ENCODE measurements around the gene PALLD.

PALLD gene

DNA sequence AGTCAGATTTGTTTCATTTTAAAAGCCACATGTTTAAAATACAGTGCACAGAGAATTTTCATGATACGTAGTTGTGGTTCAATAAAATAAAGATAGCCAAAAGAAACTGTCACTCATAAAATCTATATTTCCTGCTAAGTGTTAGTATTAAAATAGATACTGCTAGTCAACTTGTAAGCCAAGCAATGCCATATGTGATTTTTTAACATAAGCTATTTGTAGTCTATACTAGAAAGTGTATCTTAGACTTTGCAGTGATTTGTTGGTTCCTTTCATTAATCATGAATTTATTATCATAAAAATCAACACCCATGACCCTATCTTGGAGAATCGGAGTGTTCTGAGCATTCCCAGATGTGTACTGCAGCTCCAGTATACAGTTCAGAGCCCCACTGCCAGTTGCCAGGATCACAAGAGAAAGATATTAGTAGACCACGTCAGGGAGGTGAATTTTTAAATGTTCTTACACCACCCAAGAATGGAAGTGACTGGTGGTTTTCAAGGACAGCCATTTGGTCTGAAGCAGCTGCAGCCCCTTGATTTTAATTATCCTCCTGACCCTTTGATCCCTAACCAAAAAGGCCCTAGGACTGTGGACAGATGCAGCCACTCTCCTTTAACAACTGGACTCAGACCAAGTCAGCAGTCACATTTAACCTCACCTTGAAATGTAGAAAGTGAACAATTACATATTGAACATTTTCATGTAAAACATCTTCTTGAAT is 163.1 kb downstream of the PALLD start:
- intact Hi-C loops (cut with DNase I), result no loop called here
- DNase-seq, result no peak

DNA sequence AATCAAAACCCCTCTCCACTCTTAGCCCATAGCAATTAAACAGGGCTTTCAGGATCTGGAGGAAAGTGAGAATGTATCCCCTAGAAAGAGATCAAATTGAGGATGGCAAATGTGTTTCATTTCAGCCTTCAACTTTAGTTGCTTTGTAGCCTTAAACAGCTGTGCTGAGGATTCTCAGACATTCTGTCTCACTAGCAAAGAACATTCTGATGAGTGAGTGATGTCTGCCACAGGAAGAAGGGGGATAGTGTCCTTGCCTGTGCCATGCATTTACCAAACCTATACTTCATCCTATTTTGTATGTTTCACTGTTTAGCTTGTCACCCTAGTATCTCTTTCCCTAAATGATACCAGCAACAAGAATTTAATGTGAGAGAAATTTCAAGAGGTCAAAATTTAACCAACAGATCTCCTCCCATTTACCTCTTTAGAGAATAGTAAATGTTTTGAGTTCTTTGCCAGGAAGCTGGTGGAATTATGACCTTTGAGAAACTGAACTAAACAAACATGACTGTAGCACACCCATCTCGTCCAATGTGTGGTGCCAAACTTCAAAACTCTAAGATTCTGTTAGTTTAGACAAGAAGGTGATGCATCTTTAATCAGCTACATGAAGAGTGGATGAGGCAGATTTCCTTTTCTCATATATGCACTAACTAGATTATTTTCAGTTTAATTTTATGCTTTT is 165.6 kb downstream of the PALLD start:
- DNase-seq, result no peak
- intact Hi-C loops (cut with DNase I), result no loop called here

DNA sequence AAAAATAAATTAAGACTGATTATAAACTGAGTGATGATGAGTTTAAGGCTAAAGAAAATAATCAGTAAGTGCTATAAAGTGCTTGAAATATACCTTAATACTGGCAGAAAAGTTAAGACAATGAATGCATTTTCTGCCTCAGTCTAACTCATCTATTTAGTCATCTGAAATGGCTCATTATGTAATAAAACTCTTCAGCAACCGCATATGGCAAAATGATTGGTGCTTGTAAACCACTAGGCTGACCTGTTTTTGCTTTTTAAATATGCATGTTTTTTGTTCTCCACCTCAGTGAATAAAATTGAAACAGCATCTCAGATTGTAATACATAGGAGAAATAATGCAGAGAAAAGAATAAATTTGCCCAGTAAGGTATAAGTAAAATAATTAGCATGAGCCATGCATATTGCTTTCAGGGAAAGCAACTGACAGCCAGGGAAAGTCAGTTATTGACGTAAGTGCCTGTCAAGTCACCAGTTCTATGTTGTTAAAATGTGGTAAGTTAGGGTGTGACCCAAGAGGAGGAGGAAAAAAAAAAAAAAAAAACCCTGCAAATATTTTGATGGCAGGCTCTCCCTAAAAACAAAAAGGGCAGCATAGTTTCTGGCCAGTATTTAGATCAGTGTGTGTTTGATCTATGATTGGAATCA is 167.5 kb downstream of the PALLD start:
- intact Hi-C loops (cut with DNase I), result no loop called here
- no peak for DNase-seq

DNA sequence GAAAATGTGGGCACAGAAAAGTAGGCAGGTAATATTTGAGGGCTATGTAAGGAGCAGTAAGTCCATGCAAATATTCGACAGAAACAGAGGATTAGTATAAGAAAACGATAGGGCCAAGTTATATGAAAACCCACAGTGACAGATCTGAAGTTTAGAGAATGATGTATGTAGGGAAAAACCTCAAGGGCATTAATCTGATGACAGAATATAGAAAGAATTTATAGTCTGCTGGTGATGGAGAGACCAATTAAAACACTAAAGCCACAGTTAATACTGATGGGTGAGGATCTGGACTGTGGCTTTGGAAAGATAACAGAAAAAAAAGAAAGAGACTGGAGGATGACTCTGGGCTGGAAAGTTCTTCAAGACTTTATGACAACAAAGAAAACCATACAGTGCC is 169.7 kb downstream of the PALLD start:
- intact Hi-C loops (cut with DNase I), result no loop called here
- DNase-seq, result no peak

DNA sequence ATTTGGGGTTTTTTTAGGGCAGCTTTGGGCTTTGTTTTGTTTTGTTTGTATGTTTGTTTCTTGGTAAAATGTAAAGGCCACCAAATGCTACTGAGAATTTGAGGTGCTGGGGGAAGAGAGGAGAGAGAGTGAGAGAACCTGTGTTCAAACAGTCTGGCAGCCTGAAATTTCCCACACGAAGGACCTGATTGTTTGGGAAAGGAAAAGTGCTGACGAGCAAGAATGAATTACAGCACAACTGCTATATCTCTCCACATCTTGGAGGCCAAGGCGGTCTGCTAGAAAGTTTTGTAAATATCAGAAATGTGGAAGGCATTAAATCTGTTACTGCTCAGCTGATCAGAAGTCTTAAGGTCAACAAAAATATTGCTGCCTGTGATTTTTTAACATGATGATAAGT is 170.5 kb downstream of the PALLD start:
- intact Hi-C loops (cut with DNase I), result no loop called here
- no peak for DNase-seq

DNA sequence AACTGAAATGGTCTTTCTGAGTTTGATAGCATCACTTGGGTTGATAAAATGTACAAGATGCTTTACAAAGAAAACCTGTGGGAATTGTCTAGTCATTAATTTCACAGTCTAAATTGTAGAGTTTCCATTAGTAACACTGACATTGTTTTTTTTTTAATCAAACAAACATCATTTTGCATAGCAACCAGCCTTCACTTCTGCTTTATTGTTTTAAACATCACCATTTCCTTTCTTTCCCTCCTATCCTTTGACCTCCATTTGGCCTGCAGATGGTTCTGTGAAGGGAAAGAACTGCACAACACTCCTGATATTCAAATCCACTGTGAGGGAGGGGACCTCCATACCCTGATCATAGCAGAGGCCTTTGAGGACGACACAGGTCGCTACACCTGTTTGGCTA is 171.1 kb downstream of the PALLD start:
- intact Hi-C loops (cut with DNase I), result no loop called here
- DNase-seq, result no peak

DNA sequence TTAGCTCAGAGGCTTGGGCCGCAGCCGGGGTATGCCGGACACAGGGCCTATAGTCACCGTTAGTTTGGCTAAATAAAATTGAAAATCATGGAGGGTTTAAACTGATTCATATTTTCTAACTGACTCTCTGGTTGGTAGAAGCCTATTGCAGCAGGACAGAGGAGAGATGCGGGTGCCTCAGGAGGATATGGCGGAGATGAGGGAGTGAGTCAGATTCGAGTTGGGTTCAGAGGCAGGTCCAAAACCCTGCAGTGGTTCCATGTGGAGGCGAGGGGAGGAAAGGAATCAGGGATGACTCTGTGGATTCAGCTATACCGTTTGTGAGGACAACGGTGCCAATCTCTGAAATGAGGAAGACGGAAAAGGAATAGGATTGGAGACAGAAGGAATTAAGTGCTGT is 176.6 kb downstream of the PALLD start:
- intact Hi-C loops (cut with DNase I), result no loop called here
- no peak for DNase-seq

DNA sequence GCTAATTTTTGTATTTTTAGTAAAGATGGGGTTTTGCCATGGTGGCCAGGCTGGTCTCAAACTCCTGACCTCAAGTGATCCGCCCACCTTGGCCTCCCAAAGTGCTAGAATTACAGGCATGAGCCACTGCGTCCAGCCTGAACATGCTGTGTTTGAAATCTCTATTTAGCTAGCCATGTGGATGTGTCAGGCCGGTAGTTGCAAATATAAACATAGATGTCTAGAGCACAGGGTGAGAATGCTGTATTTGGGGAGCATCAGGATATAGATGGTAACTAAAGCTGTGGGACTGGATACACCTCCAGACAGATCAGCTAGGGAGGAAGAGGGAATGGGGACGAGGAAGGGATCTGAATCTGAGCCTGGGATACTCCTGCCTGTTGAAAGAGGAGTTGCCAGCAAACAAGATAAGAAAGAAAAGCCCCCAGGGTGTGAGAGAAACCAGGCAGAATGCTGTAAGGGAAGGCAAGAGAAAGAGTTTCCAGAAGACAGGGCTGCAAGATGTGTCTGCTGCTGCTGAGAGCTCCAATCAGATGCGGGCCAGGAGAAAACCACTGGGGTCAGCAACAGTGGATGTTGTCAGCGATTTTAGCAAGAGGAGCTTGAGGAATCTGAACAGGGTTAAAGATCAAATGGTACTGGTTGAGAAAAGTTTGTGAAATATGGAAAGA is 177.4 kb downstream of the PALLD start:
- intact Hi-C loops (cut with DNase I), result no loop called here
- no peak for DNase-seq

DNA sequence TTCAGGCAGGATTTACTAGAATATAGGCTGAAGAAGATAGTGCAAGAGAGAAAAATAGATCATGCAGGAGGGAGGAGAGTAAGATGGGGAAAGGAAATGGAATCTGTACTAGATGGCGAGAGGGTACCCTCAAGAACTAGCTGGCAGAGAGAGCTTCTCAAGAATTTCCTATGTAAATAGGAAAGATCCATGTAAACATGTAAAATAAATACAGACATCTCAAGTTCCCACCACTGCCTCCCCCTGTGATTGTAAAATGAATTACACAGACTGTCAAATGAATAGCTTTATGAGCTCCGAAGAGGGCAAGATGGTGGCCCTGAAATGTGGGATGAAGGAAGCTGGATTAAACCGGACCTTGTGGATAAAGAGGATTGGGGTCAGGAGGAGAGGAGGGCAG is 178.0 kb downstream of the PALLD start:
- intact Hi-C loops (cut with DNase I), result no loop called here

DNA sequence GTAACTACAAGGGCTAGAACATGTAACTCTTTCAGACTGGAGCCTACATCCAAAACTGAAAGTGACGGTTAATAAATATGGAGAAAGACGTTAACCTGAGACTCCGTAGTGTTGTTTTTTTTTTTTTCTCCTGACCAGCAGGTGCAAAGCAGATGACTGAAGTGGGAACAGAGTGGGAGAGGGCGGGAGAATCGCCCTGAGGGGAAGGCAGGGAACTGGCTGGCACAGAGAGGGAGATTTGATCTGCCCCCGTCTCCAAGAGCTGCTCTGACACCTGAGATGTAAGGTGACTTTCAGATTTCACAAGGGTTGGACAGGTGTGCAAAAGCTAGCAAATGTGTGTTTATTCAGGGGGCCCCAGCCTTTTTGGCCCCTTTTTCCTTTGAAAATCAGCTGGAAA is 180.2 kb downstream of the PALLD start:
- no peak for DNase-seq
- intact Hi-C loops (cut with DNase I), result no loop called here

More for the DNA sequence above, 178.0 kb downstream of the PALLD start:
- no peak for DNase-seq

DNA sequence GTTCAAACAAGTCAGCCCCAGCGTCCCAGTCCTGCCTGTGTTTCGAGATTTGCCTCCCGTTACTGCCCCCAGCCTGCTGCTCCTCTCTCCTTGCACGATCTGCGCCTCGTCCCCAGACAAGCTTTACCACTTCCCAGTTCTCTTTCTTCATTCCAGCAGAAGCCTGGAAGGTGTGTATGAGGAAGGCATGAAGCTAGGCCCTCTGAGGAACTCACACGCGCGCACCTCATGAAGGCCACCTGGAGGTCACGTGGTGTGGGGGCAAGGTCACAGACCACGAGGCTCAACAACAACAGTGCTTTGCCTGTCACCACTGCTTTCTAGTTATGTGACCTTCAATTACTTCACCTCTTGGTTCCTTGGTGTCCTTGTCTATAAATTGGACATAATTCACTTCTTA is 181.0 kb downstream of the PALLD start:
- intact Hi-C loops (cut with DNase I), result no loop called here

DNA sequence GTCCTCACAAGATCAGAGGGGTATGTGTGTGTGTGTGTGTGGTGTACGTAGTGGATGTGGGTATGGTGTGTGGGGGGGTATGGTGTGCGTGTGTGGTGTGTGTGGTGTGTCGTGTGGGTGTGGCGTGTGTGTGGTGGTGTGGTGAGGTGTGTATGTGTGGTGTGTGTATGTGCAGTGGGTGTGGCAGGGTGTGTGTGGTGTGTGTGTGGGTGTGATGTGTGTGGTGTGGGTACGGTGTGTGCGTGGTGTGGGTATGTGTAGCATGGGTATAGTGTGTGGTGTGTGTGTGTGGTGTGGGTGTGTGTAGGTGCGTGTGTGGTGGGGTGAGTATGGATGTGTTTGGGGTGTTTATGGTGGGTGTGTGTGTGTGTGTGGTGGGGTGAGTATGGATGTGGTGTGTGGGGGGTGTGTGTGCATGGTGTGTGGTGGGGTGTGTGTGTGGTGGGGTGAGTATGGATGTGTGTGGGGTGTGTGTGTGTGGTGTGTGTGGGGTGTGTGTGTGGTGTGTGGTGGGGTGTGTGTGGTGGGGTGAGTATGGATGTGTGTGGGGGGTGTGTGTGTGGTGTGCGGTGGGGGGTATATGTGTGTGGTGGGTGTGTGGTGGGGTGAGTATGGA is 182.0 kb downstream of the PALLD start:
- intact Hi-C loops (cut with DNase I), result no loop called here
- DNase-seq, result no peak

More for the DNA sequence above, 181.0 kb downstream of the PALLD start:
- DNase-seq, result no peak

DNA sequence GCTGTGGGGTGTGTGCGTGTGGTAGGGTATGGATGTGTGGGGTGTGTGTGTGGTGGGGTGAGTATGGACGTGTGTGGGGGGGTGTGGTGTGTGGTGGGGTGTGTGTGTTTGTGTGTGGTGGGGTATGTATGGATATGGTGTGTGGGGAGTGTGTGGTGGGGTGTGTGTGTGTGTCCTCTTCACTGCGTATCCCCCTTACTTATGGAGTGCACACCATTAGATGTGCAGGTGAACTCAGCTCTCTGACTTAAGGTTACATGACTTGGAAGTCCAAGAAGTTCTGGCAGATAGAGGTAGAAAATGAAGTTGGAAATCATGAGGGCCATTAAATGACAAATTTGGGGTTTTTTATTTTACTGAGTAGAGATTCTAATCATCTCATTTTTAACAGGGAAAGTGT is 182.5 kb downstream of the PALLD start:
- DNase-seq, result no peak
- intact Hi-C loops (cut with DNase I), result no loop called here

DNA sequence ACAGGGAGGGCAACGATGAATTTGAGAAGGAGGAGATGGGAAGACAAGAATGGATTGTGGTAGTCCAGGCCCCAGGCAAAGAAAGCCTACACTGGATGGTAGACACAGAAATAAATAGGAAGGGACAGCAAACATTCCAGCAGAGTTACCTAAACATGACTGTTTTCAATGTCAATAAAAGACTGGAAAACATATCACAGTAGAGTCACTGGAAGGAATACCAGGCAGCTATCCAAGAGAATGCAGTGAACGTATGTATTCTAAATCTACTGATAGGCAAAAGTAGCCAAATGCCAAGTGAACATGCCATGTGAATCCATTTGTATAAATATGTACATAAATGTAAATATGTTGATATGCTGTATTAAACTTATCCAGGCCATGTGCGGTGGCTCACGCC is 183.0 kb downstream of the PALLD start:
- intact Hi-C loops (cut with DNase I), result no loop called here
- no peak for DNase-seq

DNA sequence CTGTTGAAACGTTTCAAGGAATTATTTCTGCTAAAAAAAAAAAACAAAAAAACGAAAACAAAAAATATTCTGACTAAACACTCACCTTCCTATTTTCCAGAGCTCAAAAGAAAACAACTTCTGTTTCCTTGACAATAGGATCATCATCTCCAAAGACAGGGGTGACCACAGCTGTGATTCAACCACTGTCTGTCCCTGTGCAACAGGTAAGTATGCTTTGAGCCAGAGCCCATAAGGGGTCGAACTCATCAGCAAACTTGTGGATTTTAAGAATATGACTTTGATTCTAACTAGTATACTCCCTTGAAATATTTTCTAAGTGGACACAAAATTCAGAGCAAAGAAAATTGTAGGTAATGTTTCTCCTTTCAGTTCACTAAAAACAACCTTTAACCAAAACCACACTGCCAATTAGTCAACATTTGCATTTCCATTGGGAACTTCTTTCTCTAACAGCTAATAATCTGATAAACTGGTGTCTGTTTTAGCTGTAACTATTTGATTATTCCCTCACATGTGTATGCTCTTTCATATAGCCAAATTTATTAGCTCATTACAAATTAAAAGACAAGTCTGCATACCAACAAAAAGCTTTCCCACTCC is 186.1 kb downstream of the PALLD start:
- intact Hi-C loops (cut with DNase I), result no loop called here

DNA sequence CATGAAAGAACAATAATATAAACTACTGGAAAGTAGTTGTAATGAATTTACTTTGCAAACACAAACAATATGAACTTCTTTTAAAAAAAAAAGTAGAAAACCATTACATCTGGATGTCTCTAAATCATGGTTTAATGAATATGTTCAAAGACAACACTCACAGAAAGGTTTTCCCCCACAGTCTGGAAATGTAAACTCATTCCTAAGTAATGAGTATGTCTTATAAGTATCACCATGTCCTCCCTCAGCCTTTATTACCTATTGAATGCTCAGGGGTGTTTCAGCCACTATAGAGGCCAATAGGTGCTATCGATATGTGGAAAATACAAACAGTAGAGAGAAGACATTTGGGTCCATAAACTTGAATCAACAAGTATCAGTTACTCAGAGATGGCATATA is 186.7 kb downstream of the PALLD start:
- DNase-seq, result no peak
- intact Hi-C loops (cut with DNase I), result no loop called here

More for the DNA sequence above, 186.1 kb downstream of the PALLD start:
- no peak for DNase-seq

DNA sequence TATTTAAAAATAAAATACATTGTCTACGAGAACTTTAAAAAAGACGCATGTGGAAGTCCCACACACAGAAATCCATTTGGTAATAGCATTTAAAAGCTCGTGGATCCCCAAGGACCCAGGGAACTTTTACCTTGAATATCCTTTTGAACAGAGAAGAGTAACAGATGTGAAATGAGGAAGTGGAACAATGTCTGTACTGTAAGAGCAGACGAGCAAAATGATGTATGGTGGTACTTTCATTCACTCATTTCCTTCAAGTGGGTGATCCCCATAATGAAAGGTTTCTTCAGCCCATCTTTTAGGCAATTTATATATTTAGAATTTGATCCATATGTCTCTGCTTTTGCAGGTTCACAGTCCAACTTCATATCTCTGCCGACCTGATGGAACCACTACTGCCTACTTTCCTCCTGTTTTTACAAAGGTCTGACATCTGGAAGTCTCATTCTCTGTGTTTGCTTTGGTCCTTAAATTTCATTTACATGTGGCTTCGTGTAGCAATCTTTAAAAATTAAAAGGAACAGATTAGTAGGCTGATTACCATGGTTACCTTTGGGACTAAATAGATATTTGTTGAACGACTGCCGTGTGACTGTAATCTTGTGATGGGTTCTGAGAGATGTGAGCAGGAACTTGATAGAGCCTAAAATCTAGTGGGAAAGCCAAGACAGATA is 188.4 kb downstream of the PALLD start:
- intact Hi-C loops (cut with DNase I), result no loop called here

DNA sequence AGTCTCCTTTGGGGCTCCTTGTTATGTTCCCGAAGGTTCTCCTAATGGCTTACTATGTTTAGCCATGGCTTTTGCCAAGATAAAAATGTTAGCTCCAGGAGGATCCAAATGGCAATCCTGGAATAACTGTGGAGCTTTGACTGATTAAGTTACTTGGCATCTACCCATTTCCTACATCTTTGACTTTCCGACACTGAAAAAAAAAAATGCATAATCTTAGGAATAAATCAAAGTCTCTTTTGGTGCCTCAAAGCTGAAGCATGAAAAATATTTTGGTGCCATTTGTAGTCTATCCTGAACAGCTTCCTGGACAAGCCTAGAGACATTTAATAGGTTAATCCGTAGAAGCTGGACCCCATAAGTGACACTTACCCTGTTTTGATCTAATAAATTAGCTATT is 191.7 kb downstream of the PALLD start:
- intact Hi-C loops (cut with DNase I), result no loop called here
- no peak for DNase-seq

More for the DNA sequence above, 188.4 kb downstream of the PALLD start:
- DNase-seq, result no peak

DNA sequence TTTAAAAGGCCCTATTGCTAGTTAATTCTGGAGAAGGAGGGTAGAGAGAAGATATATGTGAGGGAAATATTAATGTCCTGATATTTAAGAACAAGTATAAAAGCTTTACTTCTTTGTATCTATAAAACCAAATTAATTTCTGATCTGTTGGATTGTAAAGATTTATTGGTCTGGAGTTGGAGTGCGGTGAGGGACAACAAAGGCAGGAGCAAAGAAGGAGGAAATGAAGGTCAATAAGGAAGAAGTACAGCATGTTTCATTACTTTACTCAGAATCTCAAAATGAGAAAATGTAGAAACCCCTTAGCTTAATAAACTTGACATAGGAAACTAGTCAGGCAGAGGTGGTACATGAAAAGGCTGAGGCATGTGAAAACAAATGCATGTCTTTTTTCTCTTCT is 192.9 kb downstream of the PALLD start:
- intact Hi-C loops (cut with DNase I), result no loop called here
- no peak for DNase-seq

DNA sequence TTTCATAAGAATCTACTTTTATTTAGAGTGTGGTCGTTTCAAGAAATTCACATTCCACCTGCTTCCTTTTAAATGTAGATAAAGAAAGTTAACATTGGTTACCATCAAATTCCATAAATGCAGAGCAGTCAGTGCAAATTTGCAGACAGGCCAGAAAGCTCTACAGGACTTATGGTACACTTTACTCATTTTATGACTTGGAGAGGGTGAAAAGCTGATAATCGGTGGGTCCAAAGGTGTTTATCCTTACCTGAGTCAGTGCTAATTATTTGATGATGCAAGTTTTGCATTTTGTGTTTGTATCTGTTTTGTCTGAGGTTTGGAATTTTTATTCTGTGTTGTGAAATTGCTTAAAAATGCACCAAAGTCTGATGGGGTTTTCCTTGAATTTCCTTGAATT is 193.3 kb downstream of the PALLD start:
- intact Hi-C loops (cut with DNase I), result no loop called here
- no peak for DNase-seq

All from posterior cingulate gyrus (tissue), 11 donors.